Activated CD8-positive, alpha-beta T cell treated with anti-CD3 and anti-CD28 coated beads for 36 hours (primary cell): ENCODE results near the gene EPHA3. TPM values are rescaled to one million over a fixed set of nuclear protein-coding genes. Genes with fewer than 3 reads are reported as not detected.

Source experiments
- ATAC-seq: fragments of 200-7000 bp; cut with Tn5 transposase; one replicate; pipeline ENCODE4 v1.10.0; 2021; ENCODE audit warnings: mild to moderate bottlenecking, moderate library complexity
- CTCF ChIA-PET: fragments of 350-600 bp; sonication (Branson Sonifier 250); formaldehyde crosslinking; loops from one replicate; lab custom pipeline; 2021; ENCODE audit warnings: antibody characterized with exemption; lab: Charles Lee
- POLR2A ChIA-PET: fragments of 350-600 bp; sonication (Branson Sonifier 250); formaldehyde crosslinking; loops from one replicate; lab custom pipeline; 2021; ENCODE audit warnings: antibody characterized with exemption; lab: Charles Lee
- DNase-seq: peaks from one replicate; pipeline ENCODE4 v3.0.0-alpha.2; 2020
- H3K27ac Mint-ChIP-seq: one replicate; pipeline ENCODE4 v1.8.0; 2021; ENCODE audit warnings: mild to moderate bottlenecking, mixed read lengths
- H3K27me3 Mint-ChIP-seq: one replicate; pipeline ENCODE4 v1.8.0; 2021; ENCODE audit warnings: mixed read lengths
- H3K36me3 Mint-ChIP-seq: one replicate; pipeline ENCODE4 v1.8.0; 2021; ENCODE audit warnings: low read depth, mixed read lengths
- H3K4me1 Mint-ChIP-seq: one replicate; pipeline ENCODE4 v1.8.0; 2021; ENCODE audit warnings: low read depth, mixed read lengths
- H3K4me3 Mint-ChIP-seq: one replicate; pipeline ENCODE4 v1.8.0; 2021; ENCODE audit warnings: mild to moderate bottlenecking, moderate library complexity, mixed read lengths
- H3K9me3 Mint-ChIP-seq: one replicate; pipeline ENCODE4 v1.8.0; 2021; ENCODE audit warnings: mixed read lengths
- intact Hi-C: fragments of 100-400 bp; cut with micrococcal nuclease; formaldehyde crosslinking; loops from one replicate; pipeline ENCODE4 v1.10.0; 2022
- total RNA-seq, 2 experiments: library from RNA; stranded (reverse); gene quantifications; one replicate each; pipeline ENCODE4 v1.2.3, GENCODE V29; 2021
- TF ChIP-seq, protein P1 (sequence below): fragments of 200-600 bp; IDR thresholded peaks from one replicate; pipeline ENCODE4 v1.8.0; 2022; ENCODE audit warnings: antibody characterized with exemption, mild to moderate bottlenecking

Gene EPHA3
- total RNA-seq, 2 experiments from 2014 or later = not detected

GRCh38 chr3:89278302-89279025 is 171.0 kb downstream of the EPHA3 start:
- intact Hi-C loops = no loop called here
- Mint-ChIP-seq H3K27ac (no peak overlapping the region), H3K4me3 (no peak overlapping the region), H3K9me3 (peaks cover 2% of the 10 kb centered on the region), H3K4me1 (no peaks in the 10 kb centered on the region), H3K36me3 (no peaks in the 10 kb centered on the region), H3K27me3 (no peaks in the 10 kb centered on the region)
- TF ChIP-seq, protein P1, sequence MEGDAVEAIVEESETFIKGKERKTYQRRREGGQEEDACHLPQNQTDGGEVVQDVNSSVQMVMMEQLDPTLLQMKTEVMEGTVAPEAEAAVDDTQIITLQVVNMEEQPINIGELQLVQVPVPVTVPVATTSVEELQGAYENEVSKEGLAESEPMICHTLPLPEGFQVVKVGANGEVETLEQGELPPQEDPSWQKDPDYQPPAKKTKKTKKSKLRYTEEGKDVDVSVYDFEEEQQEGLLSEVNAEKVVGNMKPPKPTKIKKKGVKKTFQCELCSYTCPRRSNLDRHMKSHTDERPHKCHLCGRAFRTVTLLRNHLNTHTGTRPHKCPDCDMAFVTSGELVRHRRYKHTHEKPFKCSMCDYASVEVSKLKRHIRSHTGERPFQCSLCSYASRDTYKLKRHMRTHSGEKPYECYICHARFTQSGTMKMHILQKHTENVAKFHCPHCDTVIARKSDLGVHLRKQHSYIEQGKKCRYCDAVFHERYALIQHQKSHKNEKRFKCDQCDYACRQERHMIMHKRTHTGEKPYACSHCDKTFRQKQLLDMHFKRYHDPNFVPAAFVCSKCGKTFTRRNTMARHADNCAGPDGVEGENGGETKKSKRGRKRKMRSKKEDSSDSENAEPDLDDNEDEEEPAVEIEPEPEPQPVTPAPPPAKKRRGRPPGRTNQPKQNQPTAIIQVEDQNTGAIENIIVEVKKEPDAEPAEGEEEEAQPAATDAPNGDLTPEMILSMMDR = no peak
- ATAC-seq (no peak), DNase-seq (no peak)
- POLR2A ChIA-PET = no interaction called here
- CTCF ChIA-PET = no interaction called here

DNA sequence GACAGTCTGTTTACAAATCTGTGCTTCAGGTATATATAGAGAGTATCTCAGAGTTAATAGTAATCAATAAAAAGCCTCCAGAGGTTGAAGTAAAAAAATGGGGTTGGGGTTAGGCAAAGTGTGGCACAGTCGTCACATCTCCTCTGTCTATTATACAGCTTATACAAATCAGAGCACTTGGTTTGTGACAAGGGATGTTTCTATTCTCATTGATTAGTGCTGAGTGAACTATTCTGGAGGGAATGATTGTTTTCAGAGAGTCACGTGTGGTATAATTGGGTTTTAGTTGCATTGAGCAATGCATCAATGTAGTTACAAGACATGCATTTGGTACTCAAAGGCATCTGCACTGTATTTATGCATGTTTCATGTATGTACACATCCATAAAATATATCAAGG is 172.9 kb downstream of the EPHA3 start:
- Mint-ChIP-seq H3K36me3 (no peaks in the 10 kb centered on the region), H3K4me1 (no peaks in the 10 kb centered on the region), H3K4me3 (no peak overlapping the region), H3K27me3 (no peaks in the 10 kb centered on the region), H3K9me3 (peaks cover 3% of the 10 kb centered on the region), H3K27ac (no peak overlapping the region)
- POLR2A ChIA-PET = no interaction called here
- DNase-seq (no peak), ATAC-seq (no peak)
- CTCF ChIA-PET = no interaction called here
- TF ChIP-seq, protein P1 = no peak
- intact Hi-C loops = no loop called here

GRCh38 chr3:89280822-89281365 is 173.5 kb downstream of the EPHA3 start:
- Mint-ChIP-seq H3K36me3 (no peaks in the 10 kb centered on the region), H3K4me1 (no peaks in the 10 kb centered on the region), H3K4me3 (no peak overlapping the region), H3K9me3 (peaks cover 3% of the 10 kb centered on the region), H3K27ac (no peak overlapping the region), H3K27me3 (no peaks in the 10 kb centered on the region)
- TF ChIP-seq, protein P1 = no peak
- intact Hi-C loops = no loop called here
- no peak for ATAC-seq
- CTCF ChIA-PET = no interaction called here
- DNase-seq = no peak
- POLR2A ChIA-PET = no interaction called here

- no peak for ATAC-seq
- Mint-ChIP-seq H3K36me3 (no peaks in the 10 kb centered on the region), H3K27ac (no peak overlapping the region), H3K4me1 (no peaks in the 10 kb centered on the region), H3K27me3 (no peaks in the 10 kb centered on the region), H3K4me3 (no peak overlapping the region), H3K9me3 (peaks cover 15% of the 10 kb centered on the region)
- no peak for DNase-seq
- intact Hi-C loops = no loop called here
- TF ChIP-seq, protein P1 = no peak
- ChIA-PET POLR2A (interaction anchor here (0.5 kb wide), 1 partner anchor 204 kb away, joined by 3 read pairs; no protein-coding TSS in a partner anchor), CTCF (no interaction called here)
Observed at GRCh38 chr3:89287902-89288508, 180.6 kb downstream of the EPHA3 start.

- Mint-ChIP-seq H3K27ac (no peak overlapping the region), H3K27me3 (no peaks in the 10 kb centered on the region), H3K9me3 (peaks cover 13% of the 10 kb centered on the region), H3K4me3 (no peak overlapping the region), H3K4me1 (no peaks in the 10 kb centered on the region), H3K36me3 (no peaks in the 10 kb centered on the region)
- ATAC-seq (no peak), DNase-seq (no peak)
- TF ChIP-seq, protein P1 = no peak
- CTCF ChIA-PET = no interaction called here
- POLR2A ChIA-PET = no interaction called here
- intact Hi-C loops = no loop called here
Observed at GRCh38 chr3:89289574-89290190, 182.3 kb downstream of the EPHA3 start.
